B cell (primary cell): ENCODE data around the gene HPS6. TPM values are rescaled to one million over a fixed set of nuclear protein-coding genes. Genes with fewer than 3 reads are reported as not detected.

Experiments
- ATAC-seq: fragments of 200-7000 bp; cut with Tn5 transposase; one replicate; pipeline ENCODE4 v1.10.0; 2021; ENCODE audit warnings: low read depth, mild to moderate bottlenecking, moderate number of reproducible peaks, moderate library complexity
- CTCF ChIA-PET: fragments of 350-600 bp; sonication (Branson Sonifier 250); formaldehyde crosslinking; loops from one replicate; lab custom pipeline; 2021; ENCODE audit warnings: antibody characterized with exemption, inconsistent platforms; lab: Charles Lee
- POLR2A ChIA-PET: fragments of 350-600 bp; sonication (Branson Sonifier 250); formaldehyde crosslinking; loops from one replicate; lab custom pipeline; 2021; ENCODE audit warnings: antibody characterized with exemption; lab: Charles Lee
- DNase-seq: peaks from one replicate; pipeline ENCODE4 v3.0.0; 2013
- H2AFZ ChIP-seq: 2 replicates; pipeline ENCODE4 v1.6.1; 2012; ENCODE audit warnings: mild to moderate bottlenecking, low read depth, low read length; ENCODE audit not compliant: insufficient read depth, poor library complexity, severe bottlenecking
- H3K27ac ChIP-seq, 2 donors: 1 replicate in 1 of 2; 2 replicates in 1 of 2; pipeline ENCODE4 v1.5.1; 2012 to 2013; ENCODE audit warnings: low read length in 2 of 2, mild to moderate bottlenecking in 2 of 2, moderate library complexity in 1 of 2
- H3K27me3 ChIP-seq, 4 experiments: fragments of 200-600 bp in 1 of 4; sonication (generic) in 1 of 4; replicated peaks in 1 of 4; 1 replicate in 2 of 4; 2 replicates in 2 of 4; pipeline versions ENCODE4 v1.6.1 to v1.7.0; 2013 to 2016; ENCODE audit warnings: low read length in 3 of 4, mild to moderate bottlenecking in 2 of 4, mixed read lengths in 1 of 4, moderate library complexity in 1 of 4; ENCODE audit not compliant: insufficient read depth in 4 of 4, control insufficient read depth in 3 of 4; ENCODE audit errors: control extremely low read depth in 1 of 4
- H3K36me3 ChIP-seq, 2 experiments: replicated peaks in 1 of 2; 1 replicate in 1 of 2; 2 replicates in 1 of 2; pipeline versions ENCODE4 v1.6.1 to v1.7.1; 2013; ENCODE audit warnings: low read length in 1 of 2; ENCODE audit not compliant: insufficient read depth in 2 of 2, control insufficient read depth in 1 of 2; ENCODE audit errors: control extremely low read depth in 1 of 2, extremely low read depth in 1 of 2
- H3K4me1 ChIP-seq, 2 donors: fragments of 200-600 bp in 1 of 2; sonication (generic) in 1 of 2; 1 replicate in 1 of 2; 2 replicates in 1 of 2; pipeline versions ENCODE4 v1.5.1 to v1.6.1; 2013 to 2017; ENCODE audit warnings: low read length in 2 of 2; ENCODE audit not compliant: control insufficient read depth in 2 of 2, insufficient read depth in 2 of 2
- H3K4me2 ChIP-seq: replicated peaks from 2 replicates; pipeline ENCODE3; 2012; ENCODE audit warnings: mild to moderate bottlenecking, low read depth, low read length; ENCODE audit not compliant: poor library complexity, severe bottlenecking
- H3K4me3 ChIP-seq, 5 experiments: fragments of 200-600 bp in 1 of 5; sonication (generic) in 1 of 5; 1 replicate in 3 of 5; 2 replicates in 2 of 5; pipeline versions ENCODE4 v1.5.1 to v1.7.0; 2011 to 2016; ENCODE audit warnings: low read length in 4 of 5, mild to moderate bottlenecking in 4 of 5, low read depth in 2 of 5, control low read depth in 1 of 5, moderate library complexity in 1 of 5; ENCODE audit not compliant: insufficient read depth in 1 of 5; ENCODE audit errors: control extremely low read depth in 1 of 5, extremely low read depth in 1 of 5
- H3K79me2 ChIP-seq: fragments of 200-600 bp; sonication (generic); one replicate; pipeline ENCODE4 v1.6.0; 2016; ENCODE audit warnings: low read length; ENCODE audit not compliant: control insufficient read depth, insufficient read depth
- H3K9ac ChIP-seq: fragments of 200-600 bp; sonication (generic); 2 replicates; pipeline ENCODE4 v1.6.1; 2017; ENCODE audit warnings: mild to moderate bottlenecking, low read length, moderate library complexity
- H3K9me3 ChIP-seq, 3 donors: one replicate each; pipeline versions ENCODE4 v1.6.1 to v1.7.1; 2013; ENCODE audit warnings: low read length in 2 of 3; ENCODE audit not compliant: control insufficient read depth in 2 of 3, insufficient read depth in 1 of 3; ENCODE audit errors: control extremely low read depth in 1 of 3
- H4K20me1 ChIP-seq: 2 replicates; pipeline ENCODE4 v1.6.0; 2012; ENCODE audit warnings: mild to moderate bottlenecking, low read length; ENCODE audit not compliant: insufficient read depth, control insufficient read depth, poor library complexity, severe bottlenecking
- H3K27ac Mint-ChIP-seq: one replicate; pipeline ENCODE4 v1.8.0; 2021; ENCODE audit warnings: mixed read lengths
- H3K27me3 Mint-ChIP-seq: one replicate; pipeline ENCODE4 v1.8.0; 2021; ENCODE audit warnings: mixed read lengths
- H3K4me1 Mint-ChIP-seq: one replicate; pipeline ENCODE4 v1.8.0; 2021; ENCODE audit warnings: mixed read lengths
- H3K4me3 Mint-ChIP-seq: one replicate; pipeline ENCODE4 v1.8.0; 2021; ENCODE audit warnings: mixed read lengths
- H3K9me3 Mint-ChIP-seq: one replicate; pipeline ENCODE4 v1.8.0; 2022; ENCODE audit warnings: mixed read lengths; ENCODE audit not compliant: insufficient read depth
- CTCF ChIP-seq: fragments of 200-600 bp; IDR thresholded peaks from one replicate; pipeline ENCODE4 v1.8.0; 2022; ENCODE audit warnings: antibody characterized with exemption, mild to moderate bottlenecking
- EZH2 ChIP-seq: IDR thresholded peaks from 2 replicates; pipeline ENCODE4 v1.6.1; 2012; ENCODE audit warnings: borderline replicate concordance, low read depth, mild to moderate bottlenecking, moderate library complexity, low read length; ENCODE audit not compliant: insufficient read depth, poor library complexity, severe bottlenecking
- WGBS: methylation state at CpG from one replicate; pipeline ENCODE4 v1.1.5; 2013; ENCODE audit warnings: missing lambda C conversion rate; ENCODE audit not compliant: insufficient coverage; 5-methylcytosine and 5-hydroxymethylcytosine counted together
- intact Hi-C: fragments of 100-400 bp; cut with micrococcal nuclease; formaldehyde crosslinking; loops from one replicate; pipeline ENCODE4 v1.10.0; 2022
- polyA plus RNA-seq: library from polyadenylated mRNA; depleted of rRNA; stranded (reverse); fragments of >200 nt; gene quantifications from 2 replicates; pipeline ENCODE4 v1.2.3, GENCODE V29; 2012
- total RNA-seq, 2 donors: library from RNA; stranded (reverse); fragments of 120-200 nt in 1 of 2; gene quantifications; 1 replicate in 1 of 2; 2 replicates in 1 of 2; pipeline versions ENCODE4 v1.2.3 to v1.2.4, GENCODE V29; 2013 to 2022

HPS6 gene
- total and polyA plus RNA-seq, 2 donors (not counting 1 experiment from before 2014, with no cell fraction given), result 2.8 to 29.5 TPM

- ATAC-seq (no peak), DNase-seq (no peak)
- no peak for TF ChIP-seq CTCF
- peaks cover 0 to 3% of the 10 kb centered on the region in 2 donors for H3K4me1 ChIP-seq
- POLR2A ChIA-PET, result no interaction called here
- H3K36me3 ChIP-seq, result peaks cover 5 to 6% of the 10 kb centered on the region in 2 experiments
- H2AFZ ChIP-seq, result no peak overlapping the region
- H3K27ac ChIP-seq, result no peak overlapping the region
- H3K9ac ChIP-seq, result no peak overlapping the region
- peaks cover 28% of the 10 kb centered on the region for H4K20me1 ChIP-seq
- peaks cover 39% of the 10 kb centered on the region for H3K79me2 ChIP-seq
- no peak overlapping the region for H3K27ac Mint-ChIP-seq
- no peak overlapping the region for H3K4me2 ChIP-seq
- H3K27me3 ChIP-seq, result no peaks in the 10 kb centered on the region
- H3K4me3 Mint-ChIP-seq, result no peak overlapping the region
- CTCF ChIA-PET, result interaction anchor here (0.6 to 2.4 kb wide), 5 partner anchors 17 to 860 kb away, joined by 3 to 9 read pairs (median 4); no protein-coding TSS in a partner anchor
- H3K4me1 Mint-ChIP-seq, result peaks cover 13% of the 10 kb centered on the region
- no peaks in the 10 kb centered on the region for H3K9me3 ChIP-seq
- intact Hi-C loops, result no loop called here
- H3K9me3 Mint-ChIP-seq, result no peaks in the 10 kb centered on the region
- no peaks in the 10 kb centered on the region for H3K27me3 Mint-ChIP-seq
- no peak overlapping the region for H3K4me3 ChIP-seq
Observed at GRCh38 chr10:102038410-102038809, 26.7 kb upstream of the HPS6 start.

- peaks cover 5 to 6% of the 10 kb centered on the region in 2 experiments for H3K36me3 ChIP-seq
- 80% methylated on average over 3 of the region's 7 CpGs for WGBS
- Mint-ChIP-seq H3K27ac (no peak overlapping the region), H3K4me1 (peaks cover 21% of the 10 kb centered on the region), H3K27me3 (no peaks in the 10 kb centered on the region), H3K9me3 (no peaks in the 10 kb centered on the region), H3K4me3 (no peak overlapping the region)
- ATAC-seq, result no peak
- H3K79me2 ChIP-seq, result peaks cover 59% of the 10 kb centered on the region
- H2AFZ ChIP-seq, result no peak overlapping the region
- peaks cover 0 to 3% of the 10 kb centered on the region in 2 donors for H3K4me1 ChIP-seq
- no peak for DNase-seq
- TF ChIP-seq CTCF, result no peak
- no peak for TF ChIP-seq EZH2
- no peak overlapping the region for H3K27ac ChIP-seq
- ChIA-PET POLR2A (no interaction called here), CTCF (interaction anchor here (1.6 to 1.7 kb wide), 2 partner anchors 33 to 200 kb away, joined by 5 to 6 read pairs; no protein-coding TSS in a partner anchor)
- no peaks in the 10 kb centered on the region for H3K27me3 ChIP-seq
- peaks cover 45% of the 10 kb centered on the region for H4K20me1 ChIP-seq
- H3K4me3 ChIP-seq, result no peak overlapping the region
- no peak overlapping the region for H3K9ac ChIP-seq
- intact Hi-C loops, result no loop called here
- no peaks in the 10 kb centered on the region for H3K9me3 ChIP-seq
- H3K4me2 ChIP-seq, result no peak overlapping the region
Observed at GRCh38 chr10:102040305-102041050, 24.7 kb upstream of the HPS6 start.
